Keratinocyte (primary cell): Measurements from ENCODE around the gene CNN2. TPM values are rescaled to one million over a fixed set of nuclear protein-coding genes. Genes with fewer than 3 reads are reported as not detected.

Experiments used
- DNase-seq: peaks from one replicate; pipeline ENCODE4 v3.0.0-alpha.2; 2011; ENCODE audit warnings: low read depth, missing footprints, low spot score
- FAIRE-seq: peaks from 2 replicates; lab custom pipeline; 2011; peaks lifted over from hg19 to GRCh38; lab: Jason Lieb, UNC
- H2AFZ ChIP-seq: 2 replicates; pipeline ENCODE4 v1.6.0; 2012; ENCODE audit warnings: low read length, control low read depth, inconsistent platforms; ENCODE audit not compliant: control insufficient read depth
- H3K27ac ChIP-seq: 2 replicates; pipeline ENCODE4 v1.5.1; 2011; ENCODE audit warnings: low read length; ENCODE audit not compliant: control insufficient read depth, insufficient read depth
- H3K27me3 ChIP-seq: 3 replicates; pipeline ENCODE4 v1.6.0; 2011; ENCODE audit warnings: low read length; ENCODE audit not compliant: control insufficient read depth, insufficient read depth; ENCODE audit errors: extremely low read depth
- H3K36me3 ChIP-seq, 2 experiments: 2 replicates in 1 of 2; 3 replicates in 1 of 2; pipeline ENCODE4 v1.5.1; 2011; ENCODE audit warnings: low read length in 2 of 2, mild to moderate bottlenecking in 1 of 2; ENCODE audit not compliant: control insufficient read depth in 2 of 2, insufficient read depth in 2 of 2; ENCODE audit errors: extremely low read depth in 1 of 2
- H3K4me1 ChIP-seq: 3 replicates; pipeline ENCODE4 v1.5.1; 2011; ENCODE audit warnings: low read length; ENCODE audit not compliant: control insufficient read depth, insufficient read depth; ENCODE audit errors: extremely low read depth
- H3K4me2 ChIP-seq: 3 replicates; pipeline ENCODE4 v1.6.0; 2011; ENCODE audit warnings: low read depth, low read length; ENCODE audit not compliant: control insufficient read depth, insufficient read depth; ENCODE audit errors: extremely low read depth
- H3K4me3 ChIP-seq, 3 experiments: fragments of 200-600 bp in 1 of 3; sonication (generic) in 1 of 3; 2 replicates in 2 of 3; 3 replicates in 1 of 3; pipeline ENCODE4 v1.5.1; 2011 to 2016; ENCODE audit warnings: low read length in 3 of 3, mild to moderate bottlenecking in 3 of 3, control low read depth in 2 of 3, inconsistent platforms in 1 of 3, low read depth in 1 of 3, mixed read lengths in 1 of 3, mixed run types in 1 of 3, moderate library complexity in 1 of 3; ENCODE audit not compliant: control insufficient read depth in 2 of 3, insufficient read depth in 2 of 3; ENCODE audit errors: extremely low read depth in 1 of 3
- H3K79me2 ChIP-seq: 2 replicates; pipeline ENCODE4 v1.6.0; 2012; ENCODE audit warnings: low read length; ENCODE audit not compliant: control insufficient read depth, insufficient read depth
- H3K9ac ChIP-seq: 3 replicates; pipeline ENCODE4 v1.6.0; 2011; ENCODE audit warnings: low read length; ENCODE audit not compliant: control insufficient read depth, insufficient read depth; ENCODE audit errors: extremely low read depth
- H3K9me1 ChIP-seq: 3 replicates; pipeline ENCODE4 v1.6.0; 2011; ENCODE audit warnings: low read length; ENCODE audit not compliant: control insufficient read depth, insufficient read depth; ENCODE audit errors: extremely low read depth
- H3K9me3 ChIP-seq: 2 replicates; pipeline ENCODE4 v1.5.1; 2012; ENCODE audit warnings: low read depth, low read length; ENCODE audit not compliant: control insufficient read depth
- H4K20me1 ChIP-seq: 3 replicates; pipeline ENCODE4 v1.6.0; 2011; ENCODE audit warnings: low read length; ENCODE audit not compliant: control insufficient read depth, insufficient read depth; ENCODE audit errors: extremely low read depth
- CTCF ChIP-seq, 3 experiments: IDR thresholded peaks in 1 of 3; conservative IDR thresholded peaks in 1 of 3; optimal IDR thresholded peaks in 1 of 3; 2 replicates in 2 of 3; 3 replicates in 1 of 3; pipeline versions ENCODE3 to v1.5.1; 2011; ENCODE audit warnings: low read length in 3 of 3, mild to moderate bottlenecking in 3 of 3, moderate library complexity in 2 of 3, control low read depth in 1 of 3, inconsistent platforms in 1 of 3; ENCODE audit not compliant: insufficient read depth in 2 of 3; ENCODE audit errors: extremely low read depth in 1 of 3
- EZH2 ChIP-seq: IDR thresholded peaks from one replicate; pipeline ENCODE4 v1.6.1; 2012; ENCODE audit warnings: inconsistent platforms, mild to moderate bottlenecking, low read length, moderate library complexity
- dilution Hi-C: fragments of 300-500 bp; cut with MboI; formaldehyde crosslinking; loops from one replicate; pipeline ENCODE4 v1.7.0; 2020; ENCODE audit warnings: low sequenced_read_pairs; ENCODE audit not compliant: extremely low pct_ligation_motif_present
- polyA plus RNA-seq, 5 experiments: library from polyadenylated mRNA; depleted of rRNA in 3 of 5; stranded (reverse) in 3 of 5; stranded (forward) in 1 of 5; unstranded in 1 of 5; fragments of >200 nt; gene quantifications; 1 replicate in 1 of 5; 2 replicates in 3 of 5; 3 replicates in 1 of 5; pipeline versions ENCODE4 v1.2.1 to v1.2.3, GENCODE V29; 2011 to 2012; ENCODE audit warnings: missing spikeins in 2 of 5, low read depth in 1 of 5, low replicate concordance in 1 of 5

The CNN2 gene
- polyA plus RNA-seq, 1 donor (not counting 4 experiments of a cell fraction or from before 2014, with no cell fraction given) = 136 TPM

DNA sequence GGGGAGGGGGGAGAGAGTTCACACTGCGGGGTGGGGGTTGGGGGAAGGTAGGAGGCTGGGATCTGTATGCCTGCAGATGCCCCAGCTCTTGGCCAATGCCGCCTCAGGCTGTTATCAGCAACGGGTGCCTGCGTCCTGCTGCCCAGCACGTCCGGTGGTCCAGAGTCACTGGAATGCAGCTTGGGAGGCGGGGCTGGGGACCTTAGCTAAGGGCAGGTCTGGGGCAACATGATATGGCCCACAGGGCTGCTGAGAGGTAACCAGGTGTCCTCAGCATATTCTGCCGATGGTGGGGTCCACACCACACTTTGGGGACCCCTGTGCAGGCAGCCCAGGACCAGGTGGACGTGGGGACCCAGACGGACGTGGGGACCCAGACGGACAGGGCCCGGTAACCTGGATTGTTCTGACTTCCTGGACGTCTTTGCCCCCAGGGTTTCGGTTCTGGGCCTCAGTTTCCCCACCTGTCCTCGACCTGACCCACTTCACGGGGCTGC is 39.9 kb downstream of the CNN2 start:
- no peaks in the 10 kb centered on the region for H3K9me3 ChIP-seq
- H3K4me1 ChIP-seq = peaks cover 24% of the 10 kb centered on the region
- no peaks in the 10 kb centered on the region for H3K79me2 ChIP-seq
- peaks cover 0 to 5% of the 10 kb centered on the region in 2 experiments for H3K36me3 ChIP-seq
- DNase-seq = no peak
- dilution Hi-C loops = no loop called here
- no peak overlapping the region for H3K9ac ChIP-seq
- H4K20me1 ChIP-seq = no peaks in the 10 kb centered on the region
- no peak overlapping the region for H2AFZ ChIP-seq
- peak overlapping the region; percentile 62 for H3K4me2 ChIP-seq
- no peak overlapping the region for H3K4me3 ChIP-seq
- peaks cover 17% of the 10 kb centered on the region for H3K27me3 ChIP-seq
- no peak overlapping the region for H3K27ac ChIP-seq
- no peaks in the 10 kb centered on the region for H3K9me1 ChIP-seq
- no peak for FAIRE-seq
- TF ChIP-seq EZH2 (no peak), CTCF (optimal IDR thresholded peaks at IDR 0.05 in 1 of 3, IDR thresholded peaks at IDR 0.05 in 1 of 3, conservative IDR thresholded peaks at IDR 0.05 in 1 of 3; ENCODE audit: extremely low read depth in 1 of 3, insufficient read depth in 2 of 3, low read length in 3 of 3) (no peak)

GRCh38 chr19:1066748-1067340 is 40.4 kb downstream of the CNN2 start, which contains the start of gene ARHGAP45:
Gene ARHGAP45, plus strand, starts transcription at chr19:1067167. Its CDS starts 239 bp downstream, at chr19:1067406.
- H3K36me3 ChIP-seq = peaks cover 0 to 3% of the 10 kb centered on the region in 2 experiments
- peaks cover 24% of the 10 kb centered on the region for H3K4me1 ChIP-seq
- dilution Hi-C loops = no loop called here
- H3K27ac ChIP-seq = no peak within 1 kb of the TSS
- H4K20me1 ChIP-seq = no peaks in the 10 kb centered on the region
- H3K9me3 ChIP-seq = no peaks in the 10 kb centered on the region
- no peaks in the 10 kb centered on the region for H3K9me1 ChIP-seq
- no peak for TF ChIP-seq EZH2
- no peak for TF ChIP-seq CTCF (optimal IDR thresholded peaks at IDR 0.05 in 1 of 3, IDR thresholded peaks at IDR 0.05 in 1 of 3, conservative IDR thresholded peaks at IDR 0.05 in 1 of 3; ENCODE audit: extremely low read depth in 1 of 3, insufficient read depth in 2 of 3, low read length in 3 of 3)
- peaks cover 17% of the 10 kb centered on the region for H3K27me3 ChIP-seq
- H3K4me2 ChIP-seq = peak within 1 kb of the TSS; percentile 62
- no peak within 1 kb of the TSS for H2AFZ ChIP-seq
- no peak for DNase-seq
- no peak for FAIRE-seq
- H3K79me2 ChIP-seq = no peaks in the 10 kb centered on the region
- H3K9ac ChIP-seq = no peak within 1 kb of the TSS
- H3K4me3 ChIP-seq = peak within 1 kb of the TSS in 2 of 3 experiments; percentile 14 to 38
